Peyer's patch (tissue), 4 donors: ENCODE measurements around the gene SPATA16. TPM values are rescaled to one million over a fixed set of nuclear protein-coding genes. Genes with fewer than 3 reads are reported as not detected.

Experiments used
- DNase-seq, 3 donors: peaks; one replicate each; pipeline ENCODE4 v3.0.0-alpha.2; 2017 to 2019
- H3K27ac ChIP-seq, 4 donors: fragments of 200-600 bp; sonication (generic); one replicate each; pipeline ENCODE4 v1.5.1; 2016 to 2019
- H3K27me3 ChIP-seq, 2 donors: fragments of 200-600 bp; sonication (generic); one replicate each; pipeline ENCODE4 v1.5.1; 2019
- H3K36me3 ChIP-seq, 3 donors: fragments of 200-600 bp; sonication (generic); one replicate each; pipeline ENCODE4 v1.5.1; 2016 to 2019
- H3K4me1 ChIP-seq, 4 donors: fragments of 200-600 bp; sonication (generic); one replicate each; pipeline ENCODE4 v1.5.1; 2016 to 2019
- H3K4me3 ChIP-seq, 4 donors: fragments of 200-600 bp; sonication (generic); 1 replicate in 3 of 4; 2 replicates in 1 of 4; pipeline ENCODE4 v1.5.1; 2016 to 2019; ENCODE audit warnings: mild to moderate bottlenecking in 1 of 4
- H3K9me3 ChIP-seq, 4 donors: fragments of 200-600 bp; sonication (generic); one replicate each; pipeline ENCODE4 v1.5.1; 2016 to 2019; ENCODE audit warnings: mild to moderate bottlenecking in 1 of 4
- POLR2A ChIP-seq, 2 donors: fragments of 450-650 bp; IDR thresholded peaks; one replicate each; pipeline ENCODE4 v1.5.1; 2017; ENCODE audit warnings: antibody characterized with exemption in 2 of 2, mild to moderate bottlenecking in 2 of 2, moderate library complexity in 2 of 2
- total RNA-seq, 4 donors: library from RNA; depleted of rRNA; stranded (reverse); fragments of >200 nt; gene quantifications; one replicate each; pipeline ENCODE4 v1.1.0, GENCODE V29; 2016
- TF ChIP-seq, protein P1 (sequence below), 6 experiments: fragments of 450-650 bp in 4 of 6; fragments of 200-600 bp in 2 of 6; sonication (generic) in 1 of 6; IDR thresholded peaks; one replicate each; pipeline ENCODE4 v1.5.1; 2017 to 2019; ENCODE audit warnings: antibody characterized with exemption in 6 of 6, mild to moderate bottlenecking in 3 of 6, moderate library complexity in 1 of 6

Gene SPATA16
- total RNA-seq, 4 donors from 2014 or later, result not detected

DNA sequence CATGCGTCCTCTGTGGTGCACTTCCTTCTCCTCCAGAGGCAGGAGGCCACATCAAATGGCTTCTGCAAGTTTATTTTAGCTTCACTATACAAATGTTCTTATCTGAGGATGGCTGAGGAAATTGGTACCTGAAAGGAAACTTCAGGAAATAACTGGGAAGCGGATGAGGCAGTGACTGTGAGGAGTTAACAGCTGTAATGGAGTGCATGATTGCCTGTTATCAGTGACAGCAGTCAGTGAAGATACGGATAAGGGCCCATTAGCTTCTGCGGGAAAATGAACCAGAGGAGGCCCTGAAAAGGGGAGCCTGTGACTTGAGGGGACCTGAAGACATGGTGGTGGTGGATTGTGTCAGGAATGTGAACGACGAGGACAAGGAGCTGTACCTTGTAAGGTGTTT is 51.8 kb downstream of the SPATA16 start:
- Histone ChIP-seq H3K4me3 (no peak overlapping the region), H3K36me3 (no peaks in the 10 kb centered on the region), H3K27ac (no peak overlapping the region), H3K27me3 (no peaks in the 10 kb centered on the region), H3K4me1 (no peaks in the 10 kb centered on the region), H3K9me3 (no peaks in the 10 kb centered on the region)
- DNase-seq, result no peak
- TF ChIP-seq, protein P1, sequence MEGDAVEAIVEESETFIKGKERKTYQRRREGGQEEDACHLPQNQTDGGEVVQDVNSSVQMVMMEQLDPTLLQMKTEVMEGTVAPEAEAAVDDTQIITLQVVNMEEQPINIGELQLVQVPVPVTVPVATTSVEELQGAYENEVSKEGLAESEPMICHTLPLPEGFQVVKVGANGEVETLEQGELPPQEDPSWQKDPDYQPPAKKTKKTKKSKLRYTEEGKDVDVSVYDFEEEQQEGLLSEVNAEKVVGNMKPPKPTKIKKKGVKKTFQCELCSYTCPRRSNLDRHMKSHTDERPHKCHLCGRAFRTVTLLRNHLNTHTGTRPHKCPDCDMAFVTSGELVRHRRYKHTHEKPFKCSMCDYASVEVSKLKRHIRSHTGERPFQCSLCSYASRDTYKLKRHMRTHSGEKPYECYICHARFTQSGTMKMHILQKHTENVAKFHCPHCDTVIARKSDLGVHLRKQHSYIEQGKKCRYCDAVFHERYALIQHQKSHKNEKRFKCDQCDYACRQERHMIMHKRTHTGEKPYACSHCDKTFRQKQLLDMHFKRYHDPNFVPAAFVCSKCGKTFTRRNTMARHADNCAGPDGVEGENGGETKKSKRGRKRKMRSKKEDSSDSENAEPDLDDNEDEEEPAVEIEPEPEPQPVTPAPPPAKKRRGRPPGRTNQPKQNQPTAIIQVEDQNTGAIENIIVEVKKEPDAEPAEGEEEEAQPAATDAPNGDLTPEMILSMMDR (IDR thresholded peaks at IDR 0.05), result no peak
- TF ChIP-seq POLR2A (IDR thresholded peaks at IDR 0.05), result no peak

DNA sequence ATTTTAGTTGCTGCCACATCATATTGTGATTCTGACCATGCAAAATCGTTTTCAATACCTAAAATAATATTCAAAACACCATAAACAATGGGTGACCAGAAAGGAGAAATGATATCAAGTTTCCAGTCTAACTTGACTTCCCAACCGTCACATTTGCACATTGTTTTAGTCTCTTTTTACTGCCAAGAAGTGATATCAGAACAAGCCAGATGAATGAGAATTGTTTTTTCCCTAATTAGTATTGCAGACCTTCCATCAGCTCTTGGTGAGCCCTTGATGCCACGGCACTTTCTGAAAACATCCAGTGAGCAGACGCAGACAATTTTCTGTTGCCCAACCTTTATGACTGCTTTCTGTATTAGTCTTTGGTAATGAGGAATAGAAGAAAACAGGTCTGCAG is 62.5 kb downstream of the SPATA16 start:
- Histone ChIP-seq H3K4me1 (no peaks in the 10 kb centered on the region), H3K36me3 (no peaks in the 10 kb centered on the region), H3K4me3 (no peak overlapping the region), H3K27ac (no peak overlapping the region), H3K27me3 (no peaks in the 10 kb centered on the region), H3K9me3 (no peaks in the 10 kb centered on the region)
- TF ChIP-seq POLR2A (IDR thresholded peaks at IDR 0.05), result no peak
- TF ChIP-seq, protein P1 (IDR thresholded peaks at IDR 0.05), result no peak
- no peak for DNase-seq

DNA sequence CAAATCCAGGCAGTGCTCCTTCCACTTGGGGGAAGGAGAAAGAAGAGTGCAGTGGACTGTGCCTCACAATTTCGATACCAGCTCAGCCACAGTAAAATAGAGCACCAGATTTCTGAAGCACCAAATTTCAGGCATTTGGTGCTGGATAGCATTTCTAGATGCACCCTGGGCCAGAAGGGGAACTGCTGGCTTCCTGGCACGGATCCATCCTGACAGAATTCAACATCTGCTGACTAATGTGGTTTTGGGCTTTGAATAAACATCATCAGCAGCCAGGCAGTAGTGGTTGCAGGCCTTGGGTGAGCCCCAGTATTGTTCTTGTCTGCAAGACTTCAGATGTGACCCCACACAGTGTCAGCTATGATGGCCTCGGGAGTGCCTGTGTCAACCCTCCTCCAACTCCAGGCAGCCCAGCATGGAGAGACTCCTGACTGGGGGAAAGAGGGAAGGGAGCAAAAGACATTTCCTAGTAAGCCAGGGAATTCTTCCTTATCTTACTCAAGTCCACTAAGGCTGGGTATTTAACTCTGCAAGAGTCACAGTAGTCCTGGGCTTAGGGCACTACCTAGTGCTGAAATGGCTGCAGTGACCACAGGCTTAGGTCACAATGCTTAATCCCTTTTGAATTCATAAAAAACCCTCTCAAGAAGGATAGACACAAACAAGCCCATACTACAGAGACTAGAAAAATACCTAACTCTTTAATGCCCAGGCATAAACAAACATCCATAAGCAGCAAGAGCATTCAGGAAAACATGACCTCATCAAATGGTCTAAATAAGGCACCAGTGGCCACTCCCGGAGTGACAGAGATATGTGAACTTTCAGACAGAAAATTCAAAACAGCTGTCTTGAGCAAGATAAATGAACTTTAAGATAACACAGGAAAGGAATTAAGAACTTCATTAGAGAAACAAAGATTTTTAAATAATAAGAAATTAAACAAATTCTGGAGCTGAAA is 74.7 kb downstream of the SPATA16 start:
- H3K27ac ChIP-seq, result no peak overlapping the region
- H3K4me1 ChIP-seq, result no peaks in the 10 kb centered on the region
- TF ChIP-seq, protein P1 (IDR thresholded peaks at IDR 0.05), result no peak
- TF ChIP-seq POLR2A (IDR thresholded peaks at IDR 0.05), result no peak
- no peaks in the 10 kb centered on the region for H3K36me3 ChIP-seq
- no peak for DNase-seq
- no peaks in the 10 kb centered on the region for H3K27me3 ChIP-seq
- H3K4me3 ChIP-seq, result no peak overlapping the region
- H3K9me3 ChIP-seq, result no peaks in the 10 kb centered on the region

DNA sequence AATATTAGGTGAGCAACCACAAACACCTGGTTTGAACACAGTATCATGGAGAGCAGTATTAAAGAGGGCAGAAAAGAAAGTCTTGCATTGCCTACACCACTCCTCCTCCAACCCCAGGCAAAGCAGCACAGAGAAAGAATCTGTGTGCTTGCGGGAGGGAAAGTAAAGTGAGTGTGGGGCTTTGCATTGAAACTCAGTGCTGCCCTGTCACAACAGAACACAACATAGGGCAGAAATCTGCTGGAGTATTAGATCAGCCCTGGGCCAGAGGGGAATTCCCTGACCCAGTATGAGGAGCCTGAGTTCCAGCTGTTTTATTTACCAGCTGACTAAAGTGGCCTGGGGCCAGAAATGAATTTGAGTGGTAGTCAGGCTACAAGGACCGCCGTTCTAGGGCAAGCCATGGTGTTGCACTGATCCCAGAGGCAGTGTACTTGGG is 75.5 kb downstream of the SPATA16 start:
- H3K4me3 ChIP-seq, result no peak overlapping the region
- H3K27me3 ChIP-seq, result no peaks in the 10 kb centered on the region
- TF ChIP-seq, protein P1 (IDR thresholded peaks at IDR 0.05), result no peak
- no peak for TF ChIP-seq POLR2A (IDR thresholded peaks at IDR 0.05)
- no peaks in the 10 kb centered on the region for H3K36me3 ChIP-seq
- DNase-seq, result no peak
- no peak overlapping the region for H3K27ac ChIP-seq
- no peaks in the 10 kb centered on the region for H3K4me1 ChIP-seq
- no peaks in the 10 kb centered on the region for H3K9me3 ChIP-seq

DNA sequence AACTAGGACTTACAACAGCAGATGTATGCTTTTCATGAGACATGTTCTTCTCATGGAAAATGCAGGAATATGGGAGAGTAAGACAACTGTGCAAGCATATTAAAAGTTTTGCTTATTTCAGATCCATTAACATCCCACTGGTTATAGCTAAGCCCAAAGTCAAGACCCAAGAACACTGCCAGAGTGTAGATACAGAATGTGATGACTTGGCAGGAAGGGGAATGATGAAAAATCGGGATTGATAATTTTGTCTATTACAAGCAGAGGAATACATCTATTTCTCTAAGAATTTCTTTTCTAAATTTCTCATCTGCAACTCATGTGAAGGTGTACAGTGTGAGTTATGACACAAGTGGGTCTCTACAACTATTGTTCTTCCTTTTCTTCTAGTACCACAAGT is 76.4 kb downstream of the SPATA16 start:
- no peak for TF ChIP-seq POLR2A (IDR thresholded peaks at IDR 0.05)
- TF ChIP-seq, protein P1 (IDR thresholded peaks at IDR 0.05), result no peak
- Histone ChIP-seq H3K9me3 (no peaks in the 10 kb centered on the region), H3K27ac (no peak overlapping the region), H3K27me3 (no peaks in the 10 kb centered on the region), H3K36me3 (no peaks in the 10 kb centered on the region), H3K4me1 (no peaks in the 10 kb centered on the region), H3K4me3 (no peak overlapping the region)
- DNase-seq, result no peak
